ENCODE data around the gene MACROD1.

DNA sequence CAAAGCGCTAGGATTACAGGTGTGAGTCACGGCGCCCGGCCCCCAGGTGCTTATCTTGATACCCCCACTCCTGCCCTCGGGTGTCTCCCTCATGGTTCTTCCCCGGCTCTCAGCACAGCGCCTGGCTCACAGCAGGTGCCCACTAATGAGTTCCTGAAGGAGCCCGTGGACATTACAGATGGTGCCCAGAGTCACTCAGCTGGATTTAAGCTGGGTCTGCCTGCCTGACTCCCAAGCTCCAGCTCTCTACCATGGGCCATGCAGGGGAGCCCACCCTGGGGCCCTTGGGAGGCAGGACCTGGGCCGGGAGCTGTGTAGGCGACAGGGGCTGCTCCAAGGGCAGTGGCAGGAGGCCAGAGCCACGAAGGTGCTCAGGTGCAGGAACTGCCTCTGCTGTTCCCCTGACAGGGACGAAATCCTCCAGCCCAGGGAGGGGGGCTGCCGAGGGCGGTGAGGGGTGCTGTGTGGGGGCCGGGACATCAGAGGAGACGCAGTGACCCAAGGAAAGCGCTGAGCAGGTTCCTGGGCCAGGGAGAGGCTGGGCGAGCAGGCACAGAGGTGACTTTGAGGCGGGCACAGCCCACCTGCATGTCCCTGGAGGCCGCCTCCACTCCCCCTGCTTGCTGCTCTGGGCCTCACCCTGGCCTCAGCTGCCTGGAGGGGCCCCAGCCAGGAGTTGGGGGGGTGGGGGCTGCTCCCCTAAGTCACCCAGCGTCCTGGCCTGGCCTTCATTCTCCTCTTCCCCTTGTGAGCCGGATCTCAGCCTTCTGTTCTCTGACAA, 144.7 kb downstream of the MACROD1 start:
- TF ChIP-seq, protein P1, sequence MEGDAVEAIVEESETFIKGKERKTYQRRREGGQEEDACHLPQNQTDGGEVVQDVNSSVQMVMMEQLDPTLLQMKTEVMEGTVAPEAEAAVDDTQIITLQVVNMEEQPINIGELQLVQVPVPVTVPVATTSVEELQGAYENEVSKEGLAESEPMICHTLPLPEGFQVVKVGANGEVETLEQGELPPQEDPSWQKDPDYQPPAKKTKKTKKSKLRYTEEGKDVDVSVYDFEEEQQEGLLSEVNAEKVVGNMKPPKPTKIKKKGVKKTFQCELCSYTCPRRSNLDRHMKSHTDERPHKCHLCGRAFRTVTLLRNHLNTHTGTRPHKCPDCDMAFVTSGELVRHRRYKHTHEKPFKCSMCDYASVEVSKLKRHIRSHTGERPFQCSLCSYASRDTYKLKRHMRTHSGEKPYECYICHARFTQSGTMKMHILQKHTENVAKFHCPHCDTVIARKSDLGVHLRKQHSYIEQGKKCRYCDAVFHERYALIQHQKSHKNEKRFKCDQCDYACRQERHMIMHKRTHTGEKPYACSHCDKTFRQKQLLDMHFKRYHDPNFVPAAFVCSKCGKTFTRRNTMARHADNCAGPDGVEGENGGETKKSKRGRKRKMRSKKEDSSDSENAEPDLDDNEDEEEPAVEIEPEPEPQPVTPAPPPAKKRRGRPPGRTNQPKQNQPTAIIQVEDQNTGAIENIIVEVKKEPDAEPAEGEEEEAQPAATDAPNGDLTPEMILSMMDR (IDR thresholded peaks at IDR 0.05): no peak
- TF ChIP-seq POLR2A (IDR thresholded peaks at IDR 0.05) (no peak), POLR2AphosphoS5 (IDR thresholded peaks at IDR 0.05; ENCODE audit: insufficient read depth in 1 of 2, low read depth in 1 of 2) (no peak)
